Measurements from ENCODE around the gene MMD2. TPM values are rescaled to one million over a fixed set of nuclear protein-coding genes. Genes with fewer than 3 reads are reported as not detected.

MMD2 gene
- total and polyA plus RNA-seq, 2 experiments from 2014 or later = not detected

DNA sequence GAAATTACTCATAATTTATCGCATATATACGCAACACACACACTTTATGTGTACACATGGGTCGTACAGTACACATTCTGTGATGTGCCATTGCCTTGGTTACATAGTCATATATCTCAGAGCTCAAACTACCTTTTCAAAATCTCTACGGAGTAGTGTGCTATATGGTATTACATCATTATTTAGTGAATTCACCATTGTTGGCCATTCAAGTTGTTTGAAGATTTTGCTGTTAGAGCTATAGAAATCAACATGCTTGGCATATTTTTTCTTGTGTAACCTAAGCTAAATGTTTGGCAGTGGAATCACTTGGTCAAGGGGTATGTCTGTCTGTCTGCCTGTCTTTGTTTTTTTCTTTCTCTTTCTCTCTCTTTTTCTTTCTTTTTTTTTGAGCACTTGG lies 42.0 kb upstream of the MMD2 start:
- 96% methylated on average over 4 of the region's 4 CpGs for WGBS (ENCODE audit: low lambda C conversion rate, missing lambda C conversion rate)
- no peak for DNase-seq (ENCODE audit: low spot score)

GRCh38 chr7:4999369-4999950 lies 40.5 kb upstream of the MMD2 start:
- Histone ChIP-seq H3K9me3 (ENCODE audit: low read depth) (no peaks in the 10 kb centered on the region), H2AFZ (no peak overlapping the region), H3K79me2 (no peaks in the 10 kb centered on the region), H3K9me2 (replicated peaks; ENCODE audit: insufficient read depth) (no peaks in the 10 kb centered on the region), H3K27ac (no peak overlapping the region), H4K20me1 (ENCODE audit: insufficient read depth, poor library complexity, severe bottlenecking) (no peaks in the 10 kb centered on the region), H3K4me1 (ENCODE audit: insufficient read depth) (no peaks in the 10 kb centered on the region), H3K27me3 (no peaks in the 10 kb centered on the region), H3K4me2 (no peak overlapping the region), H3K4me3 (no peak overlapping the region), H3K36me3 (replicated peaks; ENCODE audit: insufficient read depth, low read depth) (no peaks in the 10 kb centered on the region)
- WGBS (ENCODE audit: low lambda C conversion rate, missing lambda C conversion rate) = 96% methylated on average over 5 of the region's 5 CpGs
- TF ChIP-seq EZH2phosphoT487 (IDR thresholded peaks at IDR 0.05; ENCODE audit: low read depth, severe bottlenecking, unreplicated experiment) = no peak
- no peak for TF ChIP-seq EZH2 (IDR thresholded peaks at IDR 0.05; ENCODE audit: borderline replicate concordance)
- TF ChIP-seq, protein P1, sequence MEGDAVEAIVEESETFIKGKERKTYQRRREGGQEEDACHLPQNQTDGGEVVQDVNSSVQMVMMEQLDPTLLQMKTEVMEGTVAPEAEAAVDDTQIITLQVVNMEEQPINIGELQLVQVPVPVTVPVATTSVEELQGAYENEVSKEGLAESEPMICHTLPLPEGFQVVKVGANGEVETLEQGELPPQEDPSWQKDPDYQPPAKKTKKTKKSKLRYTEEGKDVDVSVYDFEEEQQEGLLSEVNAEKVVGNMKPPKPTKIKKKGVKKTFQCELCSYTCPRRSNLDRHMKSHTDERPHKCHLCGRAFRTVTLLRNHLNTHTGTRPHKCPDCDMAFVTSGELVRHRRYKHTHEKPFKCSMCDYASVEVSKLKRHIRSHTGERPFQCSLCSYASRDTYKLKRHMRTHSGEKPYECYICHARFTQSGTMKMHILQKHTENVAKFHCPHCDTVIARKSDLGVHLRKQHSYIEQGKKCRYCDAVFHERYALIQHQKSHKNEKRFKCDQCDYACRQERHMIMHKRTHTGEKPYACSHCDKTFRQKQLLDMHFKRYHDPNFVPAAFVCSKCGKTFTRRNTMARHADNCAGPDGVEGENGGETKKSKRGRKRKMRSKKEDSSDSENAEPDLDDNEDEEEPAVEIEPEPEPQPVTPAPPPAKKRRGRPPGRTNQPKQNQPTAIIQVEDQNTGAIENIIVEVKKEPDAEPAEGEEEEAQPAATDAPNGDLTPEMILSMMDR (IDR thresholded peaks at IDR 0.05; ENCODE audit: poor library complexity) = no peak
- no peak for DNase-seq (ENCODE audit: low spot score)

More for the DNA sequence above, 42.0 kb upstream of the MMD2 start:
- TF ChIP-seq, protein P1 (IDR thresholded peaks at IDR 0.05; ENCODE audit: poor library complexity) = no peak
- TF ChIP-seq EZH2 (IDR thresholded peaks at IDR 0.05; ENCODE audit: borderline replicate concordance) (no peak), EZH2phosphoT487 (IDR thresholded peaks at IDR 0.05; ENCODE audit: low read depth, severe bottlenecking, unreplicated experiment) (no peak)
- H3K27ac ChIP-seq = no peak overlapping the region
- no peaks in the 10 kb centered on the region for H3K9me3 ChIP-seq (ENCODE audit: low read depth)
- H3K27me3 ChIP-seq = no peaks in the 10 kb centered on the region
- no peaks in the 10 kb centered on the region for H3K4me1 ChIP-seq (ENCODE audit: insufficient read depth)
- H3K9me2 ChIP-seq (replicated peaks; ENCODE audit: insufficient read depth) = no peaks in the 10 kb centered on the region
- no peaks in the 10 kb centered on the region for H4K20me1 ChIP-seq (ENCODE audit: insufficient read depth, poor library complexity, severe bottlenecking)
- H2AFZ ChIP-seq = no peak overlapping the region
- no peak overlapping the region for H3K4me2 ChIP-seq
- no peaks in the 10 kb centered on the region for H3K79me2 ChIP-seq
- H3K4me3 ChIP-seq = no peak overlapping the region
- H3K36me3 ChIP-seq (replicated peaks; ENCODE audit: insufficient read depth, low read depth) = no peaks in the 10 kb centered on the region

DNA sequence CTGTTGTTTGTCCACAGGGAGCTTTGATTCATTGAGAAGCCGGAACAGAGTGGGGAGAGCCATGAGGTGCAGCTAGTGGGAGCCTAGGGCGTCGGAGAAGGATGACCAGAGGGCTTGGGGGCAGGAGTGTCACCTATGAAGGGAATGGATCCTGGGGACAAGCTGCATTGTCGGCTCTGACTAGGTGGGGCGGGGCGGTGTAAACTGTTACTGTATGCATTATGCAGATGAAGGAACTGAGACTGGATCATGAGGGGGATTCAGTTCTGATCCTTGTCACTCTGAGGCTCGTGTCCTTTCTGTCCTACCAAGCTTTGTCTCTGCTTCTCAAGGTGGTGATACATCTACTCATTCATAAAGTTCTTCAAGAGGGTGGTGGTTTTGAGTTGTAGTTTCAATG lies 39.9 kb upstream of the MMD2 start:
- H2AFZ ChIP-seq = no peak overlapping the region
- H3K27me3 ChIP-seq = no peaks in the 10 kb centered on the region
- H3K4me2 ChIP-seq = no peak overlapping the region
- TF ChIP-seq EZH2phosphoT487 (IDR thresholded peaks at IDR 0.05; ENCODE audit: low read depth, severe bottlenecking, unreplicated experiment) (no peak), EZH2 (IDR thresholded peaks at IDR 0.05; ENCODE audit: borderline replicate concordance) (no peak)
- TF ChIP-seq, protein P1 (IDR thresholded peaks at IDR 0.05; ENCODE audit: poor library complexity) = no peak
- H3K27ac ChIP-seq = no peak overlapping the region
- no peaks in the 10 kb centered on the region for H3K4me1 ChIP-seq (ENCODE audit: insufficient read depth)
- no peaks in the 10 kb centered on the region for H3K9me3 ChIP-seq (ENCODE audit: low read depth)
- DNase-seq (ENCODE audit: low spot score) = no peak
- no peaks in the 10 kb centered on the region for H3K9me2 ChIP-seq (replicated peaks; ENCODE audit: insufficient read depth)
- 92% methylated on average over 7 of the region's 7 CpGs for WGBS (ENCODE audit: low lambda C conversion rate, missing lambda C conversion rate)
- H3K36me3 ChIP-seq (replicated peaks; ENCODE audit: insufficient read depth, low read depth) = no peaks in the 10 kb centered on the region
- no peaks in the 10 kb centered on the region for H3K79me2 ChIP-seq
- no peak overlapping the region for H3K4me3 ChIP-seq
- H4K20me1 ChIP-seq (ENCODE audit: insufficient read depth, poor library complexity, severe bottlenecking) = no peaks in the 10 kb centered on the region

All from hepatocyte (in vitro differentiated cells).